Measurements from ENCODE around the gene RNF220.

- TF ChIP-seq CTCF (IDR thresholded peaks at IDR 0.05; ENCODE audit: poor library complexity) (no peak), EZH2 (IDR thresholded peaks at IDR 0.05; ENCODE audit: borderline replicate concordance) (no peak), EZH2phosphoT487 (IDR thresholded peaks at IDR 0.05; ENCODE audit: low read depth, severe bottlenecking, unreplicated experiment) (no peak)
Observed at GRCh38 chr1:44605914-44606615, 201.0 kb downstream of the RNF220 start.
